Measurements from ENCODE around the gene DAW1. TPM values are rescaled to one million over a fixed set of nuclear protein-coding genes. Genes with fewer than 3 reads are reported as not detected.

Gene DAW1
- total RNA-seq, 1 donor from 2014 or later: 0.80 TPM

- no peaks in the 10 kb centered on the region for H3K4me1 Mint-ChIP-seq (ENCODE audit: unreplicated experiment)
- H3K36me3 Mint-ChIP-seq: no peaks in the 10 kb centered on the region
- H3K27ac Mint-ChIP-seq: no peak overlapping the region
- no peak overlapping the region for H3K4me3 Mint-ChIP-seq
- TF ChIP-seq CTCF (conservative IDR thresholded peaks at IDR 0.05): no peak
- no peak for DNase-seq (ENCODE audit: extremely low spot score, unreplicated experiment)
- H3K9me3 Mint-ChIP-seq: no peaks in the 10 kb centered on the region
- peaks cover 3% of the 10 kb centered on the region for H3K27me3 Mint-ChIP-seq
These were observed 18.2 kb upstream of the DAW1 start for GRCh38 chr2:227853204-227853629.

GRCh38 chr2:227853765-227854271 is 17.6 kb upstream of the DAW1 start:
- Mint-ChIP-seq H3K27me3 (peaks cover 3% of the 10 kb centered on the region), H3K27ac (no peak overlapping the region), H3K4me1 (ENCODE audit: unreplicated experiment) (no peaks in the 10 kb centered on the region), H3K36me3 (no peaks in the 10 kb centered on the region), H3K4me3 (no peak overlapping the region), H3K9me3 (no peaks in the 10 kb centered on the region)
- TF ChIP-seq CTCF (conservative IDR thresholded peaks at IDR 0.05): no peak
- DNase-seq (ENCODE audit: extremely low spot score, unreplicated experiment): no peak

- no peak overlapping the region for H3K27ac Mint-ChIP-seq
- no peak for DNase-seq (ENCODE audit: extremely low spot score, unreplicated experiment)
- no peaks in the 10 kb centered on the region for H3K4me1 Mint-ChIP-seq (ENCODE audit: unreplicated experiment)
- H3K27me3 Mint-ChIP-seq: peaks cover 3% of the 10 kb centered on the region
- no peak overlapping the region for H3K4me3 Mint-ChIP-seq
- no peaks in the 10 kb centered on the region for H3K36me3 Mint-ChIP-seq
- TF ChIP-seq CTCF (conservative IDR thresholded peaks at IDR 0.05): no peak
- H3K9me3 Mint-ChIP-seq: no peaks in the 10 kb centered on the region
These were observed 16.0 kb upstream of the DAW1 start for GRCh38 chr2:227855440-227855839.

GRCh38 chr2:227856697-227857096 is 14.7 kb upstream of the DAW1 start:
- Mint-ChIP-seq H3K4me3 (no peak overlapping the region), H3K27ac (no peak overlapping the region), H3K9me3 (no peaks in the 10 kb centered on the region), H3K4me1 (ENCODE audit: unreplicated experiment) (no peaks in the 10 kb centered on the region), H3K36me3 (no peaks in the 10 kb centered on the region), H3K27me3 (peaks cover 3% of the 10 kb centered on the region)
- no peak for TF ChIP-seq CTCF (conservative IDR thresholded peaks at IDR 0.05)
- no peak for DNase-seq (ENCODE audit: extremely low spot score, unreplicated experiment)

- H3K9me3 Mint-ChIP-seq: no peaks in the 10 kb centered on the region
- no peaks in the 10 kb centered on the region for H3K4me1 Mint-ChIP-seq (ENCODE audit: unreplicated experiment)
- no peaks in the 10 kb centered on the region for H3K36me3 Mint-ChIP-seq
- TF ChIP-seq CTCF (conservative IDR thresholded peaks at IDR 0.05): no peak
- no peak overlapping the region for H3K27ac Mint-ChIP-seq
- peaks cover 6% of the 10 kb centered on the region for H3K27me3 Mint-ChIP-seq
- H3K4me3 Mint-ChIP-seq: no peak overlapping the region
- no peak for DNase-seq (ENCODE audit: extremely low spot score, unreplicated experiment)
These were observed 11.2 kb upstream of the DAW1 start for GRCh38 chr2:227860221-227860641.

GRCh38 chr2:227861011-227861410 is 10.4 kb upstream of the DAW1 start:
- peaks cover 7% of the 10 kb centered on the region for H3K27me3 Mint-ChIP-seq
- TF ChIP-seq CTCF (conservative IDR thresholded peaks at IDR 0.05): no peak
- H3K4me1 Mint-ChIP-seq (ENCODE audit: unreplicated experiment): no peaks in the 10 kb centered on the region
- H3K36me3 Mint-ChIP-seq: no peaks in the 10 kb centered on the region
- no peak for DNase-seq (ENCODE audit: extremely low spot score, unreplicated experiment)
- no peaks in the 10 kb centered on the region for H3K9me3 Mint-ChIP-seq
- no peak overlapping the region for H3K4me3 Mint-ChIP-seq
- no peak overlapping the region for H3K27ac Mint-ChIP-seq
